Glomerular visceral epithelial cell (primary cell): Measurements from ENCODE around the gene SENP2.
"Not testable (repeated sequence)": the region's sequence is repeated elsewhere in the genome, so short reads cannot be mapped to it uniquely, and the experiment has no call there.

Source experiments
- DNase-seq: peaks from one replicate; pipeline ENCODE4 v3.0.0-alpha.2; 2016; ENCODE audit errors: extremely low spot score

Gene SENP2

GRCh38 chr3:185647880-185648210 is 61.8 kb downstream of the SENP2 start:
- DNase-seq = no peak

- DNase-seq = no peak
Measured at GRCh38 chr3:185648396-185648795, 62.3 kb downstream of the SENP2 start.

- no peak for DNase-seq
Measured at GRCh38 chr3:185649414-185649813, 63.3 kb downstream of the SENP2 start.

GRCh38 chr3:185651971-185652370 is 65.9 kb downstream of the SENP2 start:
- no peak for DNase-seq

GRCh38 chr3:185653949-185654757 is 68.1 kb downstream of the SENP2 start:
- DNase-seq = no peak

GRCh38 chr3:185654758-185655145 is 68.7 kb downstream of the SENP2 start:
- no peak for DNase-seq

- no peak for DNase-seq
Measured at GRCh38 chr3:185655426-185656320, 69.6 kb downstream of the SENP2 start.

GRCh38 chr3:185656321-185656840 is 70.3 kb downstream of the SENP2 start:
- DNase-seq = peak; percentile 86

GRCh38 chr3:185657211-185657610 is 71.1 kb downstream of the SENP2 start:
- no peak for DNase-seq

- no peak for DNase-seq
Measured at GRCh38 chr3:185657691-185658503, 71.8 kb downstream of the SENP2 start.

- DNase-seq = peak; percentile 90
Measured at GRCh38 chr3:185658504-185658912, 72.4 kb downstream of the SENP2 start.

GRCh38 chr3:185658943-185659342 is 72.8 kb downstream of the SENP2 start:
- DNase-seq = peak; percentile 23

- DNase-seq = peak; percentile 79
Measured at GRCh38 chr3:185659942-185660921, 74.1 kb downstream of the SENP2 start.

- not testable (repeated sequence) for DNase-seq
Measured at GRCh38 chr3:185661296-185661695, 75.2 kb downstream of the SENP2 start.

GRCh38 chr3:185661772-185662171 is 75.7 kb downstream of the SENP2 start:
- DNase-seq = no peak

- no peak for DNase-seq
Measured at GRCh38 chr3:185663929-185664328, 77.8 kb downstream of the SENP2 start.

GRCh38 chr3:185667574-185667973 is 81.5 kb downstream of the SENP2 start:
- DNase-seq = no peak

GRCh38 chr3:185677146-185677829 is 91.2 kb downstream of the SENP2 start:
- peak; percentile 66 for DNase-seq

- DNase-seq = no peak
Measured at GRCh38 chr3:185678027-185678426, 91.9 kb downstream of the SENP2 start.

GRCh38 chr3:185680231-185680630 is 94.1 kb downstream of the SENP2 start:
- DNase-seq = no peak
